GM12873 (cell line): ENCODE results near the gene SCN3B.

Source experiments
- TF ChIP-seq, protein P1 (sequence below): IDR thresholded peaks from 2 replicates; pipeline ENCODE4 v1.5.1; 2012; ENCODE audit warnings: low read depth, mild to moderate bottlenecking, moderate library complexity, low read length, control low read depth; ENCODE audit not compliant: insufficient read depth; ENCODE audit errors: missing control alignments

The SCN3B gene, protein sequence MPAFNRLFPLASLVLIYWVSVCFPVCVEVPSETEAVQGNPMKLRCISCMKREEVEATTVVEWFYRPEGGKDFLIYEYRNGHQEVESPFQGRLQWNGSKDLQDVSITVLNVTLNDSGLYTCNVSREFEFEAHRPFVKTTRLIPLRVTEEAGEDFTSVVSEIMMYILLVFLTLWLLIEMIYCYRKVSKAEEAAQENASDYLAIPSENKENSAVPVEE

DNA sequence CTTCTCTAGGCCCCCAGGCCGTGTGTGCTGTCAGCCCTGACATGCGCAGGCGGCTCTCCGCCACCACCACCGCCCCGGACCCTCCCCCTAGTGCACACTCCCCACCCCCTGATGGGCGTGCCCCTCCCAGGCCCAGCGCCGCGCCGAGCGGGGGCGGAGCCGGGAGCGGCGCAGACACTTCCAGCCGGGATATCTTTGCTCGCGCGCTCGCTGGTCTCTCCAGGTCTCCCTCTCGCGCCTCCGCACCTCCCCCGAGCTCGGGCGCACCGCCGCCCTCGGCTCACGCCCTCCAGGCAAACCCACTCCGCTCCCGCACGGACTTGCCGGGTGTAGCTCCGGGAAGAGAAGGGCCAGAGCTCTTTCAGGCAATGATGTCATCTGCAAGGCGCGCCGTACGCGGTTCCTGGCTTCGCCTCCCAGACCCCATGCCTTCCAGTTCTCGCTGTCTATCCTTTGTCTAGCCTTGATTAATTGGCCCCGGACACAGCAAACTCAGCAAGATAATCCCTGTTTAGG lies at the start of gene SCN3B:
Gene SCN3B, minus strand, starts transcription at position 59 of the 516 bp plus-strand sequence. CDS start 823 bp downstream, outside the sequence.
- TF ChIP-seq, protein P1, sequence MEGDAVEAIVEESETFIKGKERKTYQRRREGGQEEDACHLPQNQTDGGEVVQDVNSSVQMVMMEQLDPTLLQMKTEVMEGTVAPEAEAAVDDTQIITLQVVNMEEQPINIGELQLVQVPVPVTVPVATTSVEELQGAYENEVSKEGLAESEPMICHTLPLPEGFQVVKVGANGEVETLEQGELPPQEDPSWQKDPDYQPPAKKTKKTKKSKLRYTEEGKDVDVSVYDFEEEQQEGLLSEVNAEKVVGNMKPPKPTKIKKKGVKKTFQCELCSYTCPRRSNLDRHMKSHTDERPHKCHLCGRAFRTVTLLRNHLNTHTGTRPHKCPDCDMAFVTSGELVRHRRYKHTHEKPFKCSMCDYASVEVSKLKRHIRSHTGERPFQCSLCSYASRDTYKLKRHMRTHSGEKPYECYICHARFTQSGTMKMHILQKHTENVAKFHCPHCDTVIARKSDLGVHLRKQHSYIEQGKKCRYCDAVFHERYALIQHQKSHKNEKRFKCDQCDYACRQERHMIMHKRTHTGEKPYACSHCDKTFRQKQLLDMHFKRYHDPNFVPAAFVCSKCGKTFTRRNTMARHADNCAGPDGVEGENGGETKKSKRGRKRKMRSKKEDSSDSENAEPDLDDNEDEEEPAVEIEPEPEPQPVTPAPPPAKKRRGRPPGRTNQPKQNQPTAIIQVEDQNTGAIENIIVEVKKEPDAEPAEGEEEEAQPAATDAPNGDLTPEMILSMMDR = no peak

DNA sequence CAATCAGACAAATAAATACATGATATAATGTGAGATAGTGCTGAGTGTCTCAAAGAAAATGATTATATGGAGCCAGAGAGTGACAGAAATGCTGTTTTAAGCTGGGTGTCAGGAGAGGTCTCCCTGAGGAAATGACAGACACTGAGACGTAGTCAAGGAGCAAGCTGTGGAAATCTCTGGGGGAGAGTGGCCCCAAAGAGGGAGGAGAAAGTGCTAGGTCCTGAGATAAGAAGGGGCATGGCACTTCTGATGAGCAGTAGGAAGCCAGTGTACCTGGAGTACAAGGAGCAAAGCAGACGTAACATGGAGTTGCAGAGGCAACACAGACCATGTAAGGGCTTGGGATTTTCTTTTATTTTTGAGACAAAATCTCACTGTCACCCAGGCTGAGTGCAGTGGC lies 48.3 kb upstream of the SCN3B start:
- TF ChIP-seq, protein P1 = no peak

DNA sequence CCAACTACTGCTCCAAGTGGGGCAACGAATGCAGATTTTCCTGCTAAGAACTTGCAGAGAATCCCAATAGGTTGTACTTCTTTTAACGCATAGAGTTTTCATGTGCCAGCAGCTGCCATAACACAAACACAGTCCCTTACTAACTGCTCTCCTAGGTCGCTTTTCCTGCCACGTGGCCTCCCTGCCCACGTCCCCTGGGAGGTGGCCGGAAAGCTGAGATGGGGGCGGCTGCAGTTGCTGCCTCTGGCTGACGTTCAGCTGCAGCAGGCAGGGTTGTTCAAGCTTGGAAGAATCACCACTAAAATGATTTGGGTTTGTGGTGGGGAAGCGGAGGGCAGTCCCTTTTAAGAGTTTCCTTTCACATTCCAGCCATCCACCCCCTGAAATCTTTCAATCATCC lies 47.7 kb upstream of the SCN3B start:
- TF ChIP-seq, protein P1 = no peak

DNA sequence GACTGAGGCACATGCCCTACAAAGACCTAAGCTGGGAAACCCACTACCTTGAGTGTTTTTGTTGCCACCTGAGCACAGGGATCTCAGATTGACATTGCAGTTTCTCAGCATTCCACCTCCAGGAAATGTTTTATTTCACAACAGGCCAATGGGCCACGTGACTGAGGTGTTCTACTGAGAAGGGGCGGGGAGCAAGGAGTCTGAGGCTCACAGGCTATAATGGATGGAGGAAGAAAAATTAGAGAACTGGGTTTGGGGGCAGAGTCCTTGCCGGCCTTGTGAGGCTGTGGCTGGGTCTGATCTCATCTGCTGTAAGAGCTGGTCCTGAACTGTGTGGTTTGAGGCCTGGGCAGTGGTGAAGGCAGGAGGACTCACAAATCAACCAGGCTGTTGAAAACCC lies 46.3 kb upstream of the SCN3B start:
- TF ChIP-seq, protein P1 = no peak

DNA sequence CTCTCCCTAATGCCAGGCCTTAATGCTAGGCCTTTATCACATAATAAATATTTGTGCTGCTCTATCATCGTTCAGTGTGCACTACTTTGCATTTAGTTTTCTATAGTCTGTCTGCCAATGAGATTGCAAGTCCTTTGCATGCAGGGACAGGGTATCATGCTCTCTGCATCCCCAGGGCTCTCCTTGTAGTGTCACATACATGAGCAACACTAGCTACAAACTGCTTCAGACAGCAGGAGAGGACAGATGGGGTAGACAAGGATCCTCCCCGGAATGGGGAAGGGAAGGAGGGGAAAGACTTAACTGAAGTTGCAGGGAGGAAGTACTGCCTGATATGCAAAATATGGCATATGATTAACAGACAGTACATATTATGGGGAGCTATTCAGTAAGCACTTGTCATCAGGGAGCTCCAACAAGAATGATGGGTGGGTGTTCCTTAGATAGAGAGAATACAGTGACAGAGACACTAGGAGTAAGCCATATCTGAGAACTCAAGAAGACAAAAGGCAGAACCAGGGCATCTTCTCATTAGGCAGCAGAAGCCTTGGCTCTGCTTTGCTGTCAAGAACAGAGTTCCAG lies 44.2 kb upstream of the SCN3B start:
- TF ChIP-seq, protein P1 = no peak

DNA sequence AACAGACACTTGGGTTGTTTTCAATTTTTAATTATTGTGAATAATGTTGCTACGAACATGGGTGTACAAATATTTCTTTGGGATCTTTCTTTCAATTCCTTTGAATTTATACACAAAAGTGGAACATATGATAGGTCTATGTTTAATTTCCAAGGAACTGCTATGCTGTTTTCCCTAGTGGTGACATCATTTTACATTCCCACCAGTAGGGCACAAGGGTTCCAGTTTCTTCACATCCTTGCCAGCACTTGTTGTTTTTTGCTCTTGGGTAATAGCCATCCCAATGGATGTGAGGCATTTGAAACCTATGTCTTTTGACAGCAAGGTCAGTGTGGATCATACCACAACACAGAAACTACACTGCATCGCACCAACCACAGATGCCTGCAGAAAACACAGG lies 41.8 kb upstream of the SCN3B start:
- TF ChIP-seq, protein P1 = no peak

DNA sequence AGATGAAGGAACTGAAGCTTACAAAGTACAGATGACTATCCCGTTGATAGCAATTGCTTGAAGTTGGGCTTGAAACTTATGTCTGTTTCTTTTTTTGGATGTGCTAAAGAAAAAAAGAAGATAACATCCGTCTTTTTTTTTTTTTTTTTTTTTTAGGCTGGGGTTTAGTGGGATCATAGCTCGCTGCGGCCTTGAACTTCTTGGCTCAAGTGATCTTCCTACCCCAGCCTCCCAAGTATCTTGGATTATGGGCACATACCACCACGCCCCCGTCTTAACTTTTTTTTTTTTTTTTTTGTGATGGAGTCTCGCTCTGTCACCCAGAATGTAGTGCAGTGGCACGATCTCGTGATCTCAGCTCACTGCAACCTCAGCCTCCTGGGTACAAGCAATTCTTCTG lies 40.8 kb upstream of the SCN3B start:
- TF ChIP-seq, protein P1 = no peak
